Natural killer cell (primary cell): ENCODE results near the gene METTL22. TPM values are rescaled to one million over a fixed set of nuclear protein-coding genes. Genes with fewer than 3 reads are reported as not detected.

ENCODE experiments used
- ATAC-seq, 3 donors: fragments of 150-1000 bp in 2 of 3; fragments of 200-7000 bp in 1 of 3; cut with Tn5 transposase; 1 replicate in 1 of 3; 2 replicates in 2 of 3; pipeline ENCODE4 v1.10.0; 2021; ENCODE audit warnings: mild to moderate bottlenecking in 2 of 3, moderate library complexity in 2 of 3
- DNase-seq, 2 donors: peaks; one replicate each; pipeline versions ENCODE4 v3.0.0 to v3.0.0-alpha.2; 2013 to 2021; ENCODE audit warnings: mixed read lengths in 1 of 2
- H3K27ac ChIP-seq: one replicate; pipeline ENCODE4 v1.5.1; 2013; ENCODE audit warnings: mild to moderate bottlenecking, low read length
- H3K27me3 ChIP-seq: one replicate; pipeline ENCODE4 v1.6.1; 2013; ENCODE audit warnings: low read length; ENCODE audit not compliant: control insufficient read depth, insufficient read depth
- H3K36me3 ChIP-seq: one replicate; pipeline ENCODE4 v1.6.1; 2013; ENCODE audit warnings: low read length; ENCODE audit not compliant: control insufficient read depth, insufficient read depth
- H3K4me1 ChIP-seq: one replicate; pipeline ENCODE4 v1.6.1; 2013; ENCODE audit warnings: low read length; ENCODE audit not compliant: control insufficient read depth, insufficient read depth
- H3K4me3 ChIP-seq: one replicate; pipeline ENCODE4 v1.5.1; 2013; ENCODE audit warnings: low read length
- H3K9me3 ChIP-seq: one replicate; pipeline ENCODE4 v1.6.1; 2013; ENCODE audit warnings: low read length; ENCODE audit not compliant: control insufficient read depth, insufficient read depth
- H3K27ac Mint-ChIP-seq, 2 donors: one replicate each; pipeline ENCODE4 v1.8.0; 2022; ENCODE audit warnings: mild to moderate bottlenecking in 2 of 2, mixed read lengths in 2 of 2, moderate library complexity in 1 of 2
- H3K27me3 Mint-ChIP-seq, 2 donors: one replicate each; pipeline ENCODE4 v1.8.0; 2022; ENCODE audit warnings: low read depth in 2 of 2, mixed read lengths in 2 of 2
- H3K36me3 Mint-ChIP-seq: one replicate; pipeline ENCODE4 v1.8.0; 2022; ENCODE audit warnings: mixed read lengths
- H3K4me1 Mint-ChIP-seq, 2 donors: one replicate each; pipeline ENCODE4 v1.8.0; 2022; ENCODE audit warnings: mixed read lengths in 2 of 2
- H3K4me3 Mint-ChIP-seq: one replicate; pipeline ENCODE4 v1.8.0; 2022; ENCODE audit warnings: mild to moderate bottlenecking, moderate library complexity, mixed read lengths
- H3K9me3 Mint-ChIP-seq, 2 donors: one replicate each; pipeline ENCODE4 v1.8.0; 2022; ENCODE audit warnings: mixed read lengths in 2 of 2
- WGBS: methylation state at CpG from one replicate; pipeline ENCODE4 v1.1.7; 2013; ENCODE audit warnings: missing lambda C conversion rate; ENCODE audit not compliant: insufficient coverage; 5-methylcytosine and 5-hydroxymethylcytosine counted together
- intact Hi-C: fragments of 100-400 bp; cut with micrococcal nuclease; formaldehyde crosslinking; loops from one replicate; pipeline ENCODE4 v1.14.2; 2022
- total RNA-seq, 4 donors: library from RNA; stranded (reverse); fragments of 120-200 nt in 1 of 4; gene quantifications; one replicate each; pipeline versions ENCODE4 v1.2.3 to v1.2.4, GENCODE V29; 2013 to 2022
- TF ChIP-seq, protein P1 (sequence below): fragments of 200-600 bp; IDR thresholded peaks from one replicate; pipeline ENCODE4 v1.8.0; 2022; ENCODE audit warnings: antibody characterized with exemption

The METTL22 gene
- total RNA-seq, 3 donors from 2014 or later (not counting 1 experiment from before 2014, with no cell fraction given): 27.1 to 45.8 (median 38.9) TPM

DNA sequence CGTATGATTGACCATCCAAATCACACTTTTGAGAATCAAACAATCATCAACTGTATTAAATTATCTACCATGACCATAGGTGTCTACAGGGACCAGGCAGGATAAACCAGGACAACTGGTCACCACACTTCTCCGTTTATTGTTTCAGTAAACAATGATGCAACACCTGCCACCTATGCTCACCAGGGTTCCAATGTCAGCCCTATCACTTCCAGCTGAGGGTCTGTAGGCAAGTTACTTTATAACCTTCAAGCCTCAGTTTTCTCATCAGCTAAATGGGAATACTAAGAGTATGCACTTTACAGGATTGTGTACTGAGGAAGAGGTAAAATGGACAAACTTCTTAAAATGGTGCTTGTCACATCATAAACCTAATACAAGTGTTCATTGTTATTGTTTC lies 46.1 kb upstream of the METTL22 start:
- TF ChIP-seq, protein P1, sequence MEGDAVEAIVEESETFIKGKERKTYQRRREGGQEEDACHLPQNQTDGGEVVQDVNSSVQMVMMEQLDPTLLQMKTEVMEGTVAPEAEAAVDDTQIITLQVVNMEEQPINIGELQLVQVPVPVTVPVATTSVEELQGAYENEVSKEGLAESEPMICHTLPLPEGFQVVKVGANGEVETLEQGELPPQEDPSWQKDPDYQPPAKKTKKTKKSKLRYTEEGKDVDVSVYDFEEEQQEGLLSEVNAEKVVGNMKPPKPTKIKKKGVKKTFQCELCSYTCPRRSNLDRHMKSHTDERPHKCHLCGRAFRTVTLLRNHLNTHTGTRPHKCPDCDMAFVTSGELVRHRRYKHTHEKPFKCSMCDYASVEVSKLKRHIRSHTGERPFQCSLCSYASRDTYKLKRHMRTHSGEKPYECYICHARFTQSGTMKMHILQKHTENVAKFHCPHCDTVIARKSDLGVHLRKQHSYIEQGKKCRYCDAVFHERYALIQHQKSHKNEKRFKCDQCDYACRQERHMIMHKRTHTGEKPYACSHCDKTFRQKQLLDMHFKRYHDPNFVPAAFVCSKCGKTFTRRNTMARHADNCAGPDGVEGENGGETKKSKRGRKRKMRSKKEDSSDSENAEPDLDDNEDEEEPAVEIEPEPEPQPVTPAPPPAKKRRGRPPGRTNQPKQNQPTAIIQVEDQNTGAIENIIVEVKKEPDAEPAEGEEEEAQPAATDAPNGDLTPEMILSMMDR: no peak
- H3K36me3 ChIP-seq: no peaks in the 10 kb centered on the region
- H3K27ac ChIP-seq: no peak overlapping the region
- peaks cover 9 to 15% of the 10 kb centered on the region in 2 donors for H3K27me3 Mint-ChIP-seq
- intact Hi-C loops: no loop called here
- DNase-seq (no peak), ATAC-seq (no peak)
- no peaks in the 10 kb centered on the region for H3K27me3 ChIP-seq
- H3K9me3 Mint-ChIP-seq: no peaks in the 10 kb centered on the region
- no peaks in the 10 kb centered on the region for H3K4me1 ChIP-seq
- no peak overlapping the region for H3K4me3 ChIP-seq
- H3K4me1 Mint-ChIP-seq: no peaks in the 10 kb centered on the region
- 77% methylated on average over 2 of the region's 2 CpGs for WGBS
- no peaks in the 10 kb centered on the region for H3K9me3 ChIP-seq
- H3K36me3 Mint-ChIP-seq: no peaks in the 10 kb centered on the region
- no peak overlapping the region for H3K4me3 Mint-ChIP-seq
- no peak overlapping the region for H3K27ac Mint-ChIP-seq

DNA sequence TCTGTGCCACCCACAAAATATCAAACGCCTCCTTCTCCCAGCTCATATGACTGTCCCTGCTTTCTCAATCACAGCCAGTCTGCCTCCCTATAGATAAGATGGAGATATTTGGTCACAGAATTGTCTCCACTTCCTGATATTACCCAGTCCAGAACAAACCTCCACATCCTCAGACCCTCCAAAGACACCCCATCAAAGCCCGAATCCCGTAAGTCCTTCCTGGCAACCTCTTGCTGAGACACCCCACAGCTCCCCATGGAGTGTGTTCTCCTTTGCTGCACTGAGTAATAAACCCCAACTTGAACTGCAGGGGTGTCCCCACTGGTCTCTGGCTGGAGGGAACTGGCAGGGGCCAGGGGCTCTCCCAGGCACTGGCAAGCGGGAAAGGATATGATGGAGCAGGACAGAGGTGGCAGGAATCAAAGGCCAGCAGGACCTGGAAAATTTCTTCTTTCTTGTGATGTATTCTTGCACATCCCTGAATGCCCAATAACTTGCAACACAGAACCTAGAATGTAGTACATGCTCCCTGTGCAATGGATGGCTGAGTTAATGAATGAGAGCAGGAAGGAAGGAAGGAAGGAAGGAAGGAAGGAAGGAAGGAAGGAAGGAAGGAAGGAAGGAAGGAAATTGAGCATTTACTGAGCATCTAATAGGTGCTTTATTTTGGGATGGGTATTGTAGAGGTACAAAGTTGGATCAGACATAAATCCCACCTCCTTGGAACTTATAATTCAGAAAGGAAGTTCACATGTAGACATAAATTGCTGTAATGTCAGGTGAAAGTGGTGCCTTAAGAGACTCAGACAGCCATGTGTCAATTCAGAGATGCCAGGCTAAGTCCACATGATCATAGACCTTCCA lies 45.1 kb upstream of the METTL22 start:
- Mint-ChIP-seq H3K4me3 (no peak overlapping the region), H3K27me3 (peaks cover 9 to 15% of the 10 kb centered on the region in 2 donors), H3K27ac (no peak overlapping the region), H3K36me3 (no peaks in the 10 kb centered on the region), H3K4me1 (no peaks in the 10 kb centered on the region), H3K9me3 (no peaks in the 10 kb centered on the region)
- Histone ChIP-seq H3K27ac (no peak overlapping the region), H3K36me3 (no peaks in the 10 kb centered on the region), H3K4me1 (no peaks in the 10 kb centered on the region), H3K4me3 (no peak overlapping the region), H3K27me3 (no peaks in the 10 kb centered on the region), H3K9me3 (no peaks in the 10 kb centered on the region)
- no peak for ATAC-seq
- TF ChIP-seq, protein P1: no peak
- intact Hi-C loops: no loop called here
- DNase-seq: no peak
- 80% methylated on average over 3 of the region's 4 CpGs for WGBS

DNA sequence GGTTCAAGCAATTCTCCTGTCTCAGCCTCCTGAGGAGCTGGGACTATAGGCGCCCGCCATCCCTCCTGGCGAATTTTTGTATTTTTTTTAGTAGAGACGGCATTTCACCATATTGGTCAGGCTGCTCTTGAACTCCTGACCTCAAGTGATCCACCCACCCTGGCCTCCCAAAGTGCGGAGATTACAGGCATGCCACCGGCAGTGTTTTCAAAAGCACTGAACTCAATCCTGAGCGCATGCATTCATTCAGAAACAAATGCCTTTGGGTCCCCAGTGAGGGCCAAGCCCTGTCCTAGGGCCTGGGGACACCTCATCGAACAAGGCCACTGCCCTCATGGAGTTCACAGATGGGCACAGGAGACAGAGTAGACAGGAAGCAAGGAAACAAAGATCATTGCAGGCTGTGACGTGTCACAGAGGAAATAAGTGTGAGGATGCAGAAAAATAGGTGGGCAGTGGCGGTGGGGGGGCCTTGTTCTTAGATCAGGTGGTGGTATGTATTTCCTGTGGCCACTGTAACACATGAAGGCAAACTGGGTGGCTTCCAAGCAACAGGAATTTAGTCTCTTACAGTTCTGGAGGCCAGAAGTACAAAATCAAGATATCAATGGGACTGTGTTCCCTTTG lies 43.7 kb upstream of the METTL22 start:
- H3K27ac Mint-ChIP-seq: no peak overlapping the region
- intact Hi-C loops: no loop called here
- DNase-seq: no peak
- Histone ChIP-seq H3K27ac (no peak overlapping the region), H3K4me3 (no peak overlapping the region), H3K36me3 (no peaks in the 10 kb centered on the region), H3K27me3 (no peaks in the 10 kb centered on the region), H3K4me1 (no peaks in the 10 kb centered on the region), H3K9me3 (no peaks in the 10 kb centered on the region)
- H3K9me3 Mint-ChIP-seq: no peaks in the 10 kb centered on the region
- H3K4me1 Mint-ChIP-seq: peaks cover 0 to 5% of the 10 kb centered on the region in 2 donors
- no peak for ATAC-seq
- no peak overlapping the region for H3K4me3 Mint-ChIP-seq
- TF ChIP-seq, protein P1: no peak
- no peaks in the 10 kb centered on the region for H3K36me3 Mint-ChIP-seq
- WGBS: 82% methylated on average over 10 of the region's 10 CpGs
- H3K27me3 Mint-ChIP-seq: peaks cover 8 to 9% of the 10 kb centered on the region in 2 donors
